Upper lobe of right lung (tissue), 1 donor: ENCODE measurements around the gene ANP32E. TPM values are rescaled to one million over a fixed set of nuclear protein-coding genes. Genes with fewer than 3 reads are reported as not detected.
"Not testable (repeated sequence)": the region's sequence is repeated elsewhere in the genome, so short reads cannot be mapped to it uniquely, and the experiment has no call there.

ENCODE experiments used
- ATAC-seq: fragments of 200-7000 bp; cut with Tn5 transposase; one replicate; pipeline ENCODE4 v1.9.1; 2020; ENCODE audit warnings: mild to moderate bottlenecking, moderate library complexity
- DNase-seq: peaks from one replicate; pipeline ENCODE4 v3.0.0-alpha.2; 2020
- H3K27ac ChIP-seq: fragments of 200-600 bp; one replicate; pipeline ENCODE4 v1.8.0; 2022
- H3K27me3 ChIP-seq: fragments of 200-600 bp; one replicate; pipeline ENCODE4 v1.8.0; 2022; ENCODE audit warnings: mild to moderate bottlenecking
- H3K36me3 ChIP-seq: fragments of 200-600 bp; one replicate; pipeline ENCODE4 v1.8.0; 2022
- H3K4me1 ChIP-seq: fragments of 200-600 bp; one replicate; pipeline ENCODE4 v1.8.0; 2022
- H3K4me3 ChIP-seq: fragments of 200-600 bp; one replicate; pipeline ENCODE4 v1.8.0; 2022; ENCODE audit warnings: mild to moderate bottlenecking
- H3K9me3 ChIP-seq: fragments of 200-600 bp; one replicate; pipeline ENCODE4 v1.8.0; 2022
- intact Hi-C: fragments of 100-400 bp; cut with DNase I; formaldehyde crosslinking; loops from one replicate; pipeline ENCODE4 v1.11.0; 2022
- total RNA-seq: library from RNA; stranded (reverse); fragmentation: NEBNext Ultra II Directional; extraction: Animal tissue kit (Norgen Biotek cat#: 25700); gene quantifications from one replicate; pipeline ENCODE4 v1.2.1, GENCODE V29; 2021
- TF ChIP-seq, protein P1 (sequence below): fragments of 200-600 bp; IDR thresholded peaks from one replicate; pipeline ENCODE4 v1.8.0; 2022; ENCODE audit warnings: antibody characterized with exemption
- donor health status: DM: no; HTN: yes; CAD: no; lungs with severe emphysema.

ANP32E gene
- total RNA-seq, 1 donor from 2014 or later, result 29.6 TPM

DNA sequence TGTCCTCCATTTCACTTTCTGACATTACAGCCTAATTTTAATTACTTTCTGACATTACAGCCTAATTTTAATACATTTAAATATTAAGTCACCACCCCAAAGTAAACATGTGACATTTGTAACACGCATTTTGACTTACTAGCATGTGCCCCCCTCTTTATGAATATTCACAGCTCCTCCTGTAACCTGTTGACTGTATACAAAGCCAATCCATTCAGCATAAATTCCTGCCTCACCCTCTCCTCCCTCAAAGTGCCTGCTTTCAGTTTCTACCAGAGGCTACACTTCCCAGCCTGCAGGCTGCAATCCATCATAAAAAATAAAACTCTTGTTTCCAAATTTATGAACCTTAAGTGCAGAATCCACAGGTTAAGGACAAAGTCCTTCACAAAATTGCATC lies 39.5 kb downstream of the ANP32E start:
- no peak overlapping the region for H3K27ac ChIP-seq
- no peak overlapping the region for H3K4me3 ChIP-seq
- TF ChIP-seq, protein P1, sequence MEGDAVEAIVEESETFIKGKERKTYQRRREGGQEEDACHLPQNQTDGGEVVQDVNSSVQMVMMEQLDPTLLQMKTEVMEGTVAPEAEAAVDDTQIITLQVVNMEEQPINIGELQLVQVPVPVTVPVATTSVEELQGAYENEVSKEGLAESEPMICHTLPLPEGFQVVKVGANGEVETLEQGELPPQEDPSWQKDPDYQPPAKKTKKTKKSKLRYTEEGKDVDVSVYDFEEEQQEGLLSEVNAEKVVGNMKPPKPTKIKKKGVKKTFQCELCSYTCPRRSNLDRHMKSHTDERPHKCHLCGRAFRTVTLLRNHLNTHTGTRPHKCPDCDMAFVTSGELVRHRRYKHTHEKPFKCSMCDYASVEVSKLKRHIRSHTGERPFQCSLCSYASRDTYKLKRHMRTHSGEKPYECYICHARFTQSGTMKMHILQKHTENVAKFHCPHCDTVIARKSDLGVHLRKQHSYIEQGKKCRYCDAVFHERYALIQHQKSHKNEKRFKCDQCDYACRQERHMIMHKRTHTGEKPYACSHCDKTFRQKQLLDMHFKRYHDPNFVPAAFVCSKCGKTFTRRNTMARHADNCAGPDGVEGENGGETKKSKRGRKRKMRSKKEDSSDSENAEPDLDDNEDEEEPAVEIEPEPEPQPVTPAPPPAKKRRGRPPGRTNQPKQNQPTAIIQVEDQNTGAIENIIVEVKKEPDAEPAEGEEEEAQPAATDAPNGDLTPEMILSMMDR, result no peak
- no peaks in the 10 kb centered on the region for H3K4me1 ChIP-seq
- ATAC-seq, result no peak
- H3K36me3 ChIP-seq, result no peaks in the 10 kb centered on the region
- DNase-seq, result no peak
- H3K27me3 ChIP-seq, result no peaks in the 10 kb centered on the region
- intact Hi-C loops, result no loop called here
- no peaks in the 10 kb centered on the region for H3K9me3 ChIP-seq

DNA sequence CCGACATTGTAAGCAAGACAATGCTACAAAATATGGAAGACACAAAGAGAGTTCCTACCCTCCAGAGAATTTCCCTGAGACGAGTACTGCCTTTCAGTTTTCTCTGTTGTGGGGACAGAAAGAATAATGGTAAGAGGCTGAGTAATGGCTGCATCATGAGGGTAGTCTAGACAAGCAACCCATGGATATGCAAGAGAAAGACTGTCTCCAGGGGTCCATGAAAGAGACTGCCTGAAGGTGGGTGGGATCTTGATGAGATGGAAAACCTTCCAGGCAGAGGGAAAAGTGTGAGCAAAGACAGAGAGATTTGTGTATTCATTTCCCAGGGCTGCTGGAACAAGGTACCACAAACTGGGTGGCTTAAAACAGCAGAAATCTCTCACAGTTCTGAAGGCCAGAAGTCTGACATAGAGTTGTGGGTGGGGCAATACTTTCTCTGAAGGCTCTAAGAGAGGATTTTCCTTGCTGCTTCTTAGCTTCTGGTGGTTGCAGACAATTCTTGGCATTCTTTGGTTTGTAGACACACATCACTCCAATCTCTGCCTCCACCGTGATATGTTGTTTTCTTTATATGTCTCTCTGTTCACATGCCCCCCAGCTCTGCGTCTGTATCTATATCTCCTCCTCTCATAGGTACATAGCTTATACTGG lies 41.4 kb downstream of the ANP32E start:
- TF ChIP-seq, protein P1, result no peak
- no peaks in the 10 kb centered on the region for H3K36me3 ChIP-seq
- H3K27ac ChIP-seq, result no peak overlapping the region
- H3K4me3 ChIP-seq, result no peak overlapping the region
- DNase-seq (no peak), ATAC-seq (no peak)
- no peaks in the 10 kb centered on the region for H3K9me3 ChIP-seq
- no peaks in the 10 kb centered on the region for H3K4me1 ChIP-seq
- no peaks in the 10 kb centered on the region for H3K27me3 ChIP-seq
- intact Hi-C loops, result no loop called here

DNA sequence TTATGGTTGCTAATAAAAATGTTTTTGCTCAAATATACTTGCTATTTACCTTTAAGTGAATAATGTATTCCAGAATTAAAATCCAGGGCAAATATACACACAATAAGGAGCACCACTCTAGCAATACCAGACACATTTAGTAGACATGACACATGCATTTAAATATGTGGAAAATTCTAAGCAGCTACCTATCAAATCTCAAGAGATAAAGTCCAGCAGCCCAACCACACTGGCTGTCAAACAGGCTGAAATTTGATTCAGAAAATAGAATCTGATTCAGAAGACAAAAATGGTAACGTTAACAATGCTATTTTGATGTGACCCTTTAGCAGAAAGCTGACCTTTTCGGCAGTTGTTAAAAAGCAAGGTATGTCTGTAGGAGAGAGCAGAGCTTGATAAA lies 43.9 kb downstream of the ANP32E start:
- DNase-seq (no peak), ATAC-seq (peak; percentile 75)
- H3K36me3 ChIP-seq, result no peaks in the 10 kb centered on the region
- intact Hi-C loops, result no loop called here
- H3K9me3 ChIP-seq, result no peaks in the 10 kb centered on the region
- TF ChIP-seq, protein P1, result no peak
- H3K27ac ChIP-seq, result no peak overlapping the region
- H3K4me3 ChIP-seq, result no peak overlapping the region
- peaks cover 8% of the 10 kb centered on the region for H3K4me1 ChIP-seq
- no peaks in the 10 kb centered on the region for H3K27me3 ChIP-seq

DNA sequence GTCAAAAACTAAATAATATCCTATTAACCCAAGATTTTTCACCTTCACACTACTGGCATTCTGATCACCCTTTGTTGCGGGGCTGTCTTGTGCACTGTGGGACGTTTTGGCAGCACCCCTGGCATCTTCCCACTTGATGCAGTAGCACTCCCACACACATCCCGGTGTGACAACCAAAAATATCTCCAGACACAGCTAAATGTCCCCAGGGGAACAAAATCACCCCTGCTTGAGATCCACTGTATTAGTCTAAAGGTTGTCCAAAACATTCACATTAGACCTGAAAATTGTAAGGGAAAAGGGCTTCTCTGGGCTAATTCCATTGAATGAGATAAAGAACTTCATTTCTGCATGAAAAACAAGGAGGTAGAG lies 48.4 kb downstream of the ANP32E start:
- H3K4me3 ChIP-seq, result no peak overlapping the region

DNA sequence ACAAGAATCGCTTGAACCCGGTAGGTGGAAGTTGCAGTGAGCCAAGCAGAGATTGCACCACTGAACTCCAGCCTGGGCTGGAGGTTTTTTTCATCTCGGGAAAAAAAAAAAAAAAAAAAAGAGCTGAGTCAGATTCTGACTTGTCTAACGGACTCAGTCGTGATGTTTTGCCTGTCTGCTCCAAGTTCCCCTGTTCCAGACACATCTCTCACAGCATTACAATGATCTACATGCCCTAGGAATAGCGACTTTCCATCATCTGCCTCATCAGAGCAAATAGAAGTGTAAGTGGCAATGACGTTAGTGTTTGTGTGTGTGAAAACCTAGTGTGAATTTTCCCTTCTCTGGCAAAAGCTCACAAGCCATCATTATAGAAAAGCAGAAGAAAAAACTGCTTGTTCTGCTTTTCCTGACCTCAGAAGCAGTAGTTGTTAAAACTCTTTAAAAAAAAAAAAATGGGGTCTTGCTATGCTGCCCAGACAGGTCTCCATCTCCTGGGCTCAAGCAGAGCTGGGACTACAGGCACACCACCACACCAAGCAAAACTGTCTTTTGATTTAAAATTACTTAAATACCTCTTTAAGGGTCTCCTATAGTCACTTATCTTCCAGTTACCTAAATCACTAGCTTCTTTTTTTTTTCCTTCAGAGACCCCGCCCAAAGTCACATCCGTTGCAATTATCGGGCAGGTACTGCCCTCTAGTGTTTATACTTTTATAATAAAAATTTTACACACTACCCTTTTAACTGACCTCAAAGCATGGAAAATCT lies 48.9 kb downstream of the ANP32E start:
- Histone ChIP-seq H3K27me3 (no peaks in the 10 kb centered on the region), H3K36me3 (no peaks in the 10 kb centered on the region), H3K27ac (peak overlapping the region; percentile 45), H3K4me1 (peaks cover 9% of the 10 kb centered on the region), H3K9me3 (no peaks in the 10 kb centered on the region), H3K4me3 (peak overlapping the region; percentile 8)
- intact Hi-C loops, result no loop called here
- DNase-seq (no peak), ATAC-seq (peak; percentile 80)
- TF ChIP-seq, protein P1, result peak; percentile 59

More for the DNA sequence above, 48.4 kb downstream of the ANP32E start:
- H3K27ac ChIP-seq, result peak overlapping the region; percentile 45
- ATAC-seq, result peak; percentile 12
- no peaks in the 10 kb centered on the region for H3K36me3 ChIP-seq
- DNase-seq, result no peak
- H3K4me1 ChIP-seq, result peaks cover 9% of the 10 kb centered on the region
- no peaks in the 10 kb centered on the region for H3K9me3 ChIP-seq
- TF ChIP-seq, protein P1, result no peak
- intact Hi-C loops, result no loop called here
- H3K27me3 ChIP-seq, result no peaks in the 10 kb centered on the region

DNA sequence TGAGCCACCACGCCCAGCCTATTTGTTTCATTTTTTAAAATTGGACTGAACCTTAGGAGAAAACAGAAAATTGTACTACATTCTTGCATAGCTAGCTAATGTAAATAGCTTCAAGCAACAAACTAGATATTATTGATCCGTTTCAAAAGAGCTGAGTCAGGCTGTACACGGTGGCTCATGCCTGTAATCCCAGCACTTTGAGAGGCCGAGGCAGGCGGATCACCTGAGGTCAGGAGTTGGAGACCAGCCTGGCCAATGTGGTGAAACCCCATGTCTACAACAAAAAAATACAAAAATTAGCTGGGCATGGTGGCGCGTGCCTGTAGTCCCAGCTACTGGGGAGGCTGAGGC lies 49.5 kb downstream of the ANP32E start:
- H3K4me3 ChIP-seq, result peak overlapping the region; percentile 8
- H3K27me3 ChIP-seq, ATAC-seq, H3K27ac ChIP-seq, DNase-seq, intact Hi-C loops, H3K4me1 ChIP-seq, H3K36me3 ChIP-seq, H3K9me3 ChIP-seq: not testable (repeated sequence)
